ENCODE measurements around the gene CECR2.
"Not testable (repeated sequence)": the region's sequence is repeated elsewhere in the genome, so short reads cannot be mapped to it uniquely, and the experiment has no call there.

The CECR2 gene

DNA sequence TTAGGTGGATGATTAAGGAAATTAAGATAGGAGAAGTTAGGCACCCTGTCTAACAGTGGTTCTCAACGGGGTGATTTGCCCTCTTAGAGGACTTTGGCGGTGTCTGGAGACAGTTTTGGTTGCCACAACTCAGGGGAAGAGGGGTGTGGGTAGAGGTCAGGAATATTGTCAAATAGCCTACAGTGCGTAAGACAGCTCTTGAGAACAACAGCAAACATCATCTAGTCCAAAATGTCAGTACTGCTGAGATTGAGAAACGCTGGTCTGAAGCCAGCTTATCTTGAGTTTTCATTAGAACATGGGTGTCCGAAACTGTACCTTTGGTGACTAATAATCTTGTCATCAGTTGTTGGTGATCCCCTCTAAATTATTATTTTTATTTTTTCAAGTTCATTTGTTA, 38.4 kb downstream of the CECR2 start:
- no peak for DNase-seq

DNA sequence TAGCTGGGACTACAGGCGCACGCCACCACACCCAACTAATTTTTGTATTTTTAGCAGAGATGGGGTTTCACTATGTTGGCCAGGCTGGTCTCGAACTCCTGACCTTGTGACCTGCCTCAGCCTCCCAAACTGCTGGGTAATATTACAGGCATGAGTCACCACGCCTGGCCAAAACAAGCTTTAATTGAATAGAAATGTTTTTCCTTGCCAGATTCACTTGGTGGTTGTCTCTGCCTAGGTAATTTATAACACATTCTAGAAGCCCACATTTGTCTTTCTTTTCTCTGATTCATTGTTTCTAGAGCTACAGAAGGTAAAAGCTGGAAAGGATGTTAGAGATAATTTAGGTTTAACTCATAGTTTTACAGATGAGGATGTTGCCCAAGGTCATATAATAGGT, 41.3 kb downstream of the CECR2 start:
- DNase-seq, result no peak

DNA sequence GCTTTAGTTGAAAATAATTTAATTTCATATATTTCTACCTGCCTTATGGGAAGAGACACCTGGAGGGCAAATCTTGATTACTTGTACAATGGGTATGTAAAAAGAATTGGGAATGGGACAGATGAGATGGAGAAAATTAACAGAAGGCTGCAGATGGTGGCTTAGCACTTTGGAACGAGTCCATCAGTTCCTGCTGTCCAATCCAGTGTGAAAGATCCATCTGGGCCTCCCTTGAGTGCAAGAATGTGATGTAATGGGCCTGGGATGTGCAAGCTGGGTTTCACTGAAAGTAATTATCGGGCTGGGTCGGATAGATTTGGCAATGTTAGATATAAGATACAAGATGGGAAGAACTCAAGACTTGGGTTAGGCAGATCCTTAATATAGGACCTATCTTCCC, 42.0 kb downstream of the CECR2 start:
- DNase-seq, result no peak

DNA sequence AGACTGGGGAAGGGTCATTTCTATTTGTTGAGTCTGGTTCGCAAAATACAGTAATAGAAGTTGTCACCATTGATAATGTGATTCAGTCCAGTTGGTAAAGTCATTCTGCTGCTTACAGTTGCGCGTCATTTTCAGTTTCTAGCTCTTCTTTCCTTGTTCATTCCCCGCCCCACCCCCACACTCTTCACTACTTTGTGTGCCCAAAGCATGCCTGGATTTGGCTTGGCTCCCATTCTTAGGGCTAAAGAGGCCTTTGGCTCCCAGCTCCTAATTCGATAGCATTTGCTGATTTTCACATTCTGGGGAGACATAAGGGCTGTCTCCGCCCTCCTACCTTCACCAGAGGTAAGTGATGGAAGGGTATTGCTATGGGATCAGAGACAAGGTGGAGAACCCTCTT, 43.0 kb downstream of the CECR2 start:
- DNase-seq, result no peak

DNA sequence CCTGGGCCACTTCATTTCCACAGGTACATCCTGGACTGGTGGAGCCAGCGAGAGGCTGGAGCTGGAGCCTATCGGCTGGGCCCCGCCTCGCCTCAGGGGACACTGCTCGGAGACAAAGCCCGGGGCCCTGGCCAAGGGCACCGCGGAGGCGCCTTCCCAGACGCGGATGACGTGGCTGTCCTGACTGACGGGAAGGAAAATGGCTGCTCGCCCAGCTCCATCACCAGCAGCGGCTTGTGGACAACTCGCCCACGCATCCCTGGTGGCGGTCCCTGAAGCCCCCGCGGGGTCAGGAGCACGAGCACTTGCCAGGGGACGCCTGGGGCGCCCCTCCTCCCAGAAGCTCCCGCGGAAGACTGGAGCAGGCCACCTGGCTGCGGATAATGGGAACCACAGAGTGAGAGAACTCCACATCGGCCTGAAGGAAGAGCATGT, 49.6 kb downstream of the CECR2 start:
- DNase-seq, result no peak

DNA sequence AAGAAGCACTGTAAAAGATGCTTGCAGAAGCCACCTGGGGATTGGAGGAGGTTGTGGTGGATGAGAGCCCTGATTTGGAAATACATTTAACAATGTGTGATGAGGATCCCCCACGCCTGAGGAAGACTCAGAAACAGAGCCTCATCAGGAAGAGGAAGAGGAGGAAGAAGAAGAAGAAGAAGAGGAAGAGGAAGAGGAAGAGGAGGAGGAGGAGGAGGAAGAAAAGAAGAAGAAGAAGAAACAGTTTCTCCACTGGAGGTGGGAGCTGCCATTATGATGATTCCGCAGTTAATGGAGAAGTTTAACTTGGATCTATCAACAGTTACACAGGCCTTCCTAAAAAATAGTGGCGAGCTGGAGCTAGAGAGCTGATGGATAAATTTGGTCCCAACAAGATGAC, 50.1 kb downstream of the CECR2 start:
- no peak for DNase-seq

DNA sequence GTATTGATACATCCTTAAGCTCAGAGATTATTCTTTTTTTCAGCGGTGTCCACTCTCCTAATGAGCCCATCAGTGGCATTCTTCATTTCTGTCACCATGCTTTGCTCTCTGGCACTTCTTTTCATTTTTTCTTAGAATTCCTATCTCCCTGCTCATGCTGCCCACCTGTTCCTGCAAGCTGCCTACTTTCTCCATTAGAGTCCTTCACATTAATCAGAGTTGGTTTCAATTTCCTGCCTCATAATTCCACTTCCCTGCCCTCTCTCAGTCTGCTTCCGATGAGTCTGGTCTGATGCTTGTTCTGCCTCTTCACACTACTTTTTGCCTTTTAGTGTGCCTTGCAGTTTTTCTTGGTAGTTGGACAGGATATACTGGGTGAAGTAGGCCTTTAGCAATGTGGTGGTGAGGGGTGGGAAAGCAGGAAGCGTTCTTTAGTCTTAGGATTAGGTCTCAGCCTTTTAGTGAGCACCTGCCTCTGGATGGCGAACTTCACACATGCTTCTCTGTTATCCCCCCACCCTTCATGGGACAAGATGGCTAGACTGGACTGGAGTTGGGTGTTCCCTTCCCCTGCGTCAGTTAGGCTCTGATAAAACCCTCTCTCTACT, 53.6 kb downstream of the CECR2 start:
- no peak for DNase-seq

DNA sequence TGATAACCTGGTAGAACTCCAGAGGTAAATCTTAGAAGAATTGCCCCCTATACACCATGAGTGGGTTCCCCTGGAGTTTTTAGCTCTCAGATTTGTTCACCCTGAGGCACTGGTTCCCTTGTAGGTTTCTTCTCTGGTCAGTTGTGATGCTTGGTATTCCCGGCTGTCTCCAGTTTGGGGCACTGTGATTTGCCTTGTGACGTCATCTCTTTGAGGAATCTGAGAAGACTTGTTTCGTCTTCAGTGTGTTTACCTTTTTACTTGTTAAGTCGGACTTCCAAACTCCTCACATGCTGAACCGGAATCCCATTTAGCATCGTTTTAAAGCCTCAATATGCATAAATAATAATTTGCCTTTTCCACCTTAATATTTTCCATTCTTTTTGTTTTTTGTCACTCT, 54.4 kb downstream of the CECR2 start:
- no peak for DNase-seq

DNA sequence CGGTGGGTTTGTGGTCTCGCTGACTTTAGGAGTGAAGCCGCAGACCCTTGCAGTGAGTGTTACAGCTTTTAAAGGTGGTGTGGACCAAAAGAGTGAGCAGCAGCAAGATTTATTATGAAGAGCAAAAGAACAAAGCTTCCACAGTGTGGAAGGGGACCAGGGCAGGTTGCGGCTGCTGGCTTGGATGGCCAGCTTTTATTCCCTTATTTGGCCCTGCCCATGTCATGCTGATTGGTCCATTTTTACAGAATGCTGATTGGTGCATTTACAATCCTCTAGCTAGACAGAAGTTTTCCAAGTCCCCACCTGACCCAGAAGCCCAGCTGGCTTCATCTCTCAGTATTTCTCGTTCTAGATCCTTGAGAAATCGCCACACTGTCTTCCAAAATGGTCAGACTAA, 58.3 kb downstream of the CECR2 start:
- DNase-seq, result not testable (repeated sequence)

DNA sequence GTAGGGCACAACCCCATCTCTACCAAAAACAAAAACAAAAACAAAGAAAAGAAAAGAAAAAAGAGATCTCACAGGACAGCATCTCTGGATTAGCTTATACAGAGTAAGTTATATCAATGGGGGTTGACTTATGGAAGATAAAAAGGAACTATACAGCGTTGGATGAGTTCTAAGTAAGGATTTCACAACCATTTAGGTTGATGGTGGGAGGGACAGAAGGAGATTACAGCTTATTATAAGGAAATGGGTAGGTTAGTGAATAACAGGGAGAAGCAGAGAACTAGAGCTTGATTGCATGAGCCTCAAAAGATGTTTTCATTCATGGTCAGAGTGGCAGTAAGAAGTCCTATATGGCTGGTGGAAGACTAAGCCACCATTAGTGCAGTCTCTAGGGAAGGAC, 60.3 kb downstream of the CECR2 start:
- no peak for DNase-seq

DNA sequence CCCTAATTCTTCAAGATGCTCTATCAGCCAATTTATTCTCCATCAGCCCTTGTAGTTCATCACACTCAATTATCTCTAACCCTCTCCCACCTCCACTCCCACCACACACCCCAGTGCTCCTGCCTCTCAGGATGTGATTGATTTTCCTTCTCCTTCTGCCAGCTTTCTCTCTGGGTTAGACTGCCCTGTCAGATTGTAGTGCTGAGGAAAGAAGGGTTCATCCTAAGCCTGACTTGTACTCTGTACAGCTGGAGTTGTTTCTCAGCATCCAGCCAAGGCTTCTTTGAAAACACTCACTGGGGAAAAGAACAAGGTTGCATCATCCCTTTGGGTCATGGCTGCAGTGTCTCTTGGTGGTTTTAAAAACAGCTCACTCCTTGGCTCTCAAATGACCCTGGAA, 61.2 kb downstream of the CECR2 start:
- DNase-seq, result no peak

DNA sequence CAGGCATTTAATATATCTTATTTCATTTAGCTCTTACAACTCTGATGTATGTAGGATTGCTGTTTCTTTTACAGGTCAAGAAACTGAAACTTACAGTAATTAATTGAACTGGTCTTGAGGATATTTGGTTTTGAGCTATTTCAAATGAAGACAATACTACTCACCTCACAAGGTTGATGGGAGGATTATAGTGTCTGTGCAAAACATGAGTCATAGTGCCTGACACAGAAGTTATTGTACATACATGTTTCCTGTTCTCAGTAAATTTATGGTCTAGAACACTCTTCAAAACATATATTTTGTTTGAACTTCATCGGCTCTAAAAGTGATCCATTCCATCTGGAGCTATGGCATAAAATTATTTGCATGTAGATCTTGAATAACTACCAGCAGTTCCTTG, 61.9 kb downstream of the CECR2 start:
- DNase-seq, result no peak

DNA sequence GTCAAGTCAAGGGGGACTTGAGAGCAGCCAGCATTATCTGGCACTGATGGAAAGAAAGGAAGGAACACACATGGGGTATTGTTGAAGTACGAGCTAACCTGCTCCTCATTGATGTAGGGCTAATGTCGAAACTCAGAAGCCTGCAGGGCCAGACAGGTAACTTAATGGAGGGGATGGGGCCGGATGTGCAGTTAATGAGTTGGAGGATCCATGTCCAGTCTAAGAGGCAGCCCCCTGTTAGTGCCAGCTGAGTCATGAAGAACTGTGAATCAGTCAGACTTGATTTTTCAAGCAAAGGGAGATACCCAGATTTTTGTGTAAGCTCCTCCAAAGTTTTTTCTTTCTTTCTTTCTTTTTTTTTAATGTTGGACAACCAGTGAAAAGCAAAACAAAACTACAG, 65.6 kb downstream of the CECR2 start:
- DNase-seq, result no peak

DNA sequence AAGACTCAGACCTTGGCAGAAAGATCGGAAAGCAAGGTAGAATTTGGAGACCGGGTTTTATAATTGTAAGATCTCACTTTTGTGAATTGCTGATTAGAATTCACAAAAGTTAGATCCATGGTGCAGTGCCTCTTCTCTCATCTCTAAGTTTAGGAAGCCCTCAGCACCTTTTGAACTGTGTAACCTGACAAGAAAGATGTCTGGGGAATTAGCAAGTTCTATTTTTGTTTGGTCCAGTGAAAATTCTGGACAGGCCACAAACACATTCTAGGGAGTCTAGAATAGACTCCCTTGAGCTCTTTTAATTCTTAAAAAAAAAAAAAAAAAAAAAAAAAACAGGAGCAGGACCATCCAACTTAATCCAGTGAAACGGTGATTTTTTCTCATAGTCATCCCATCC, 66.1 kb downstream of the CECR2 start:
- no peak for DNase-seq

DNA sequence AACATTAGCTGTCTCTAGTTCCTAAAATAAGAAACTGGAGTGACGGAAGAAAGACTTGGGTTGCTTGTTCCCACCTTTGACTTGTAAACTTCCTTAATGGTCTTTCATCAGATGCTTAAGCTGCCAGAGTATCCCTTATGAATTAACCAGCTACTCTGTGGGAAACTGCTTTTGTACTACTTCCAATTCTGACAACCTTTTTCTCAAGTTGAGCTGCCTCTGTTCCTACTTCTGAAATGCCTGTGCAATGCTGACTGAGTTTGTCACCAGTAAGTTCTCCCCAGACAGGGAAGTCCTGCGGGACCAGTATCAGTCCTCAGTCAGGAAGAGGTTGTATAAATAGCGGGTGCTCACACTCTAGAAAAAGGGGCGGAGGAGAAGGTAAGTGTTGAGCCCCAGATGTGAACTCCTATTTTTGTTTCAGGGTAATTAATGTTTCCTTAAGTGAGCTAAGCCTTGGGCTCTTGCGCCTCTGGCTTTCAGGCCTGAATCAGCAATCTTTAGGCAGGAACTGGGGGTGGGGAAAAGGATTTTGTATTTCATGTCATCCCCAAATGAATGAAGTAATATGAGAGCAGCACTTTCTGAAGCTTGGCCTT, 67.2 kb downstream of the CECR2 start:
- no peak for DNase-seq

DNA sequence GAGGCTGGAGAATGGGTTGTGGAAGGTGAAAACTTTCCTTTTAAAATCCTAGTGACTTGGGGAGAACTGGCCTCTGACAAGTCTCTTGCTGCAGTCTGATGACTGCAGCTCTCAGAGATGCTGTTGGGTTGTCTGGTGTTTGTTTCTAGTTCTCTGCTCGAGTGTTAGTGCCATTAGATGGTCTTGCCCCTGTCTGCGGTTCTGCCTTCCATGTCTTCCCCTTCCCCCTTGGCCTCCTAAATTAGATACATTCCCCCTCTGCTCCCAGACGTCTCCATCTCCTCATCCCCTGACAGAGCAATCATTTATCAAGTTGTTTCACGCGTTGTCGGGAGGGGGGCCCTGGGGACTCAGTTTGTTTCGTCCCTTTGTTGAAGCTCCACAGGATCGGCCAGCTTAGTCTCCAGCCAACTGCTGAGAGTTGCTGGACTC, 67.7 kb downstream of the CECR2 start:
- no peak for DNase-seq

DNA sequence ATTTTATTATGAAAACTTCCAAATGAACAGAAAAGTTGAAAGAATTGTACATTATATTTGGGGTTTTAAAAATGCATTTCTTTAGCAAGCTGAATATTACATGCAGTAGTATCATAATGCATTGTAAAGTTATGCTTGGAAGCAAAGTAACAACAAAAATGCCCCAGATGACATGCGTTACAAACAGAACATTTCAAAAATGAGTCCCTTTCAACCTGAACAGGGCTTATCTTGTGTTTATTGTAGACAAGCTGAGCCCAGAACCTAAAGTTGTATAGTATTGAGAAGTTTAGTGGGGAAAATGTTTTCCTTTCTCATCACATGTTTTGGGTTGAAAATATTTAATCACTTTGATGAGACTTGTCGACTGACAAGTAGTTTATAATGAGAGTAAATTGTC, 68.8 kb downstream of the CECR2 start:
- DNase-seq, result no peak

DNA sequence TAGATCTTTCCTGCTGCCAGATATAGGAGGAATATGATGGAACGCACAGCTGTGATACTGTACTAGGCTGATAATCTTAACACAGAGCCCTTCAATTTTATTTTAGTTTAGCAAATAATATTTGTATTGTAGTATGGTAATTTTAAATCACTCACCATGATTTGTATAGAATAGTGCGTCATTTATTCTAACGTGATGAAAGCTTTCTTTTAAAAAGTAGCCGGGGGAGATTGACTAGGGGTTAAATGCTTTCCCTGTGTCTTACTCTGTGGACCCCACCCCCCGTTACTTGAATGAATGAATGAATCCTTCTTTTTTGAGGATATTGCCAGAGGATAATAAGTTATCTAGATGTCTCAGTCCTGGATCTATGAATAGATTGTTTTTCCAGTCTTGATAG, 72.1 kb downstream of the CECR2 start:
- DNase-seq, result no peak

DNA sequence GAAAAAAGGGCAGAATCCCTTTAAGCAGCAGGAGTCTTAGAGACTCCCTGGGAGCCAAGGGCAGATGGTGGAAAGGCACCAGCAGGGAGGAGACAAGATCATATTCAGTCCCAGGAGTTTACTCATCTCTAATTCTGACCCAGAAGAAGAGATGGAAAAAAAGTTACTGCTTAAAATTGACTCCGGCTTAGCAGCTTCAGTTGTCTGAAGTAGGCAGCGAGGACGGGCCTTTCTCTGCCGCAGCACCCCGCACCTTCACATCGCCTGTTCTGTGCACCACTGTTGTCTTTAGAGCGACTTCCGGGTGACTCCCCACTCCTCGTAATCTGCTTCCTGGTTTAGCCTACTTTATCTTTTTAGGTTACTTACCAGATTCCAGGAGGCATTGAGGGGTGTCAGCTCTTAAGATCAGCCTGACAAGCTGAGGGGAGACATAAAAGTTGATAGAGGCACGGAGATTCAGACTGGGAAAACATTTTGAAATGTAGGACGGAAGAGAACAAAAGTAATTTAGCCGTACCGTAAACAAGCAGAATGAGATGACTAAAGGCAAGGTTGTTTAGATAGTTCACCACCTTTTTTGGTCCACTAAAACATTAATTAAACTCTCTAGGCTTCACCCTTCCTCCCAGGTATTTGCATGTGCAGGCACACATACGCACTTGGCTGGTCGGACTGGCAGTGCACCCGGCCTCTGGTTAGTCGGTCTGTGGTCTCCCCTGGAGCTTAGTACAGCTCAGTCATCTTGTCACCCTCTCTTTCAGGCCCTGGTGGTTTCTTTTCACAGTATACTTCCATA, 74.3 kb downstream of the CECR2 start:
- no peak for DNase-seq

DNA sequence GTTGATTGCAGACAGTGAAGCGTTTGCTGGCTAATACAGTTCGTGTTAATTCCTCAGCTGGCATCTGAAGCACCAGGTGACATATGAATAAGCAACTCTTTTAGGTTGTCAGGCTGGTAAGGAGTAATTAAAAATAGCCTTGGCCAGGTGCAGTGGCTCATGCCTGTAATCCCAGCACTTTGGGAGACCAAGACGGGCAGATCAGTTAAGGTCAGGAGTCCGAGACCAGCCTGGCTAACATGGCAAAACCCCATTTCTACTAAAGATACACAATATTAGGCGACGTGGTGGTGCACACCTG, 74.9 kb downstream of the CECR2 start:
- no peak for DNase-seq

DNA sequence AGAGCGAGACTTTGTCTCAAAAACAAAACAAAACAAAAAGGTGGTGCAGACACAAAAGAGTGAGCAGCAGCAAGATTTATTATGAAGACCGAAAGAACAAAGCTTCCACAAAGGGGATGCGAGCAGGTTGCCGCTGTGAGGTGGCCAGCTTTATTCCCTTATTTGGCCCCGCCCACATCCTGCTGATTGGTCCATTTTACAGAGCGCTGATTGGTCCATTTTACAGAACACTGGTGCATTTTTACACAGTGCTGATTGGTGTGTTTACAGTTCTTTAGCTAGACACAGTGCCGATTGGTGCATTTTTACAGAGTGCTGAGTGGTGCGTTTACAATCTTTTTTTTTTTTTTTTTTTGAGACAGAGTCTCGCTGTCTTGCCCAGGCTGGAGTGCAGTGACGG, 77.4 kb downstream of the CECR2 start:
- DNase-seq, result no peak

DNA sequence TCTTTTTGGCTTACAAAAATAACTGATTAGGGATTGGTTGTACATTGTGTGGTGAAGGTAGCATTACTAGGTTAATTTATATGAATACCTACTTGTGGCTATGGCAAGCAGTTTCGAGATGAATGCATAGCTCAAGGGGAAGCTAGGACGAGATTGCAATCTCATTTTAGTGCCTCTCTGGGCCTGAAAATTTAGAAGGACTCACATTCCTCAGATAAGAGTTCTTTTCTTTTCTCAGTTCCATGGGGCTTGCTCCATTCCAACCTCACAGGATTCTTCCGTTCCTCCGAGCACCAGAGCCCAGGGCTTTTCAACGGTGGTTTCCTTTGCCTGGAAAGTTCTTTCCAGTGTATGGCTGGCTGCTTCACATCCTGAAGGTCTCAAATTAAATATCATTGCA, 82.1 kb downstream of the CECR2 start:
- no peak for DNase-seq

DNA sequence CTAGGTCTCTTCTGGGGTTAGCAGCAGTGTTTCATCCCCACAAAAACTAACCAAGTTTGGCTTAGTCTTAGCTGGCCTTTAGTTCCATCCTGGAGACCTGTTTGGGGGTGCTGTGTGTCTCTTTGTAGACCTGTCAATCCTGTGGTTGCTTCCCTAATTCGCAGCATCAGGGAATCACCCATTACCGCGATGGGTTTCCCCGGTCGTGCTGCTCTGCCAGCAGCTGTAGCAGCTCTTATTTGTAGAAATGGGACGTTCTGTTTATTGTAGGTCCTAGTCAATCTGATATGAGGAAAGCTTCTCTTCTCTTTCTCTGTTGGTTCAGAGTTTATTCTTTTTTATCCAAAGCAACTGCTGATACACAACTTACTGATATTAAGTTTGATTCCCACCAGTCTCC, 91.6 kb downstream of the CECR2 start:
- no peak for DNase-seq

DNA sequence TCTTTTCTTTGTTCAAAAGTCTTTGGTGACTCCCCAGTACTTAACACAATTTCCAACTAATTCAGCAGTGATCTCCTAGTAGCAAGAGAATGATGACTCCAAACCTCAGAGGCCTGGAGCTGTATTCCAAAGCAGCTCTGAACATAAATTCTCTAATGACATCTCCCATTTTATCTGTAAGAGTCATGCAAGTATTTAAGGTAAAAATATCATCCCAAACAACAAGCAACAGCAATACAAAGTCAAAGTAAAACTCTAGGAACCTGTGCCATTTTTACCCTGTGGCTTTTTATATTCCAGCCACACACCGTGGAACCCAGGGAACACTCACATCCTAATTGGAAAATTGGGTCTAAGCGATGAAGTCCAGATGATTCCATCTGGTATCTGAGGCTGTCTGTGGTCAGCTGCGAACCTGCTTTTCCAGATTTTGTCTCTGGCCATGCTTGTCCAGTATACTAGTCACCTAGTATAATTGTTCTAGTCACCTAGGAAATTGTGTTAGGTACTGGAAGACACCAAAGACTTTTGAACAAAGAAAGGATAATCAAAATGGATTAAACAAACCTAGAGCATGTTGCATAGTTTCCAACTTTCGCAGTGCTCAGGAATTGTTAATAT, 101.7 kb downstream of the CECR2 start:
- no peak for DNase-seq

All from stimulated activated CD4-positive, alpha-beta T cell treated with anti-CD3 and anti-CD28 coated beads, Interleukin-4, amount 100 ng/mL, for 24 hours (primary cell).